Activated CD8-positive, alpha-beta memory T cell treated with anti-CD3 and anti-CD28 coated beads, Interleukin-2, amount 50 U/mL, for 4 hours (primary cell): ENCODE data around the gene XAB2.
A peak's percentile ranks its signal among the peaks of the same experiment; 100 is the strongest.

Source experiments
- DNase-seq: peaks from one replicate; pipeline ENCODE4 v3.0.0-alpha.2; 2020

XAB2 gene

DNA sequence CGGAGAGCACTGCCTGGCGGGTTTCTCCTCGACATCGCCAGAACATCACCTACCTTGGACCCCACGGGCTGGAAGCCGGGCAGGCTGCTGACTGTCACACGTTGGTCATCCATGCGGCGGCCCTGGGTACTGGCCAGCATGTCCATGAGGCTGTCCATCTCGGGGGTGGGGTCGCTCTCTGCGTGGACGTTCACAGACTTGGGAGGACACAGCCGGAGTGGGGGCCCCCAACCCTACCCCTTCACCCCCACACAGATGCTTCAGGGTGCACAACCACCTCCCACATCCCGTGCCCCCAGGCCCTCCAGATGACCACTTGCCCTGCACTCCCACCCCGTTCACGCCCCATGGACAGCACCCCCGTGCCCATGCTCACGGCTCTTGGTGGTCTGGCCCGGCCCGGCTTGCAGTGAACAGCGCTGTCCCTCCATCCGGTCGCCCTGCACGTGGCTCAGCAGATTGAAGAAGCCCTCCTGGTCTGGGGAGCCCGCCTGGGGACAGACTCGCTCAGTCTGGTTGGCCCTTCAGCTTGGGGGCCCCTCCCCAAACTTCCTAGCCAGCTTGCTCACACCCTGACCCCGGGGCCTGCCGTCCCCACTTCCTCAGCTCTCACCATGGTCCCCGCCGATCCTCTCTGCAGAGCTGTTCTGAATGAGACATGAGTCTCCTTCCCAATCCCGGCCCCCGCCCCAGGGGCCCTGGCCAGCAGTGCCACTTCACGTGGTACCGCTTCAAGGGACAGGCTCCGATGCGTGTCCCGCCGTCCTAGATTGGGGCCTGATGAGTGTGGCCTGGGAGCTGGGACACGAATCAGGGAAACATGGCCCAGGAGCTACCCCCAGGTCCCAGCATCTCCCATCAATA lies 3.2 kb upstream of the XAB2 start:
- no peak for DNase-seq

DNA sequence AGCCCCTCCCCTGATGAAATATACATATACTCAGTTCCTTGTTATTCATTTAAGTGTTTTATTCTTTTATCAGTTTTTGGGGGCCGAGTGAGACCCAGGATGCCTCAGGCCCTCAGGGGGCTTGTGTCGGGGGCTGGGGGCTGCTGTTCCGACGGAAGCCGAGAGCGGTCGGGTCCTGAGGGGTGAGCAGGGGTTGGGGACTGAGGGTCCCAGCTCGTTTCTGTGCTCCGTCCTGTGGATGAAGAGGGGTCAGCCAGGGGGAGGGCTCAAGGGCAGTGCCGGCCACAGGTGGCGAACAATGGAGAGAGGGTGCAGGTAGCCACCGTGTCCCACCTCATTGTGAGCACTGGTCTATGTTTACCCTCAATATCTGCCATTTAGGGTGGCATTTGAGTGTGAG lies 2.2 kb upstream of the XAB2 start:
- DNase-seq, result no peak

DNA sequence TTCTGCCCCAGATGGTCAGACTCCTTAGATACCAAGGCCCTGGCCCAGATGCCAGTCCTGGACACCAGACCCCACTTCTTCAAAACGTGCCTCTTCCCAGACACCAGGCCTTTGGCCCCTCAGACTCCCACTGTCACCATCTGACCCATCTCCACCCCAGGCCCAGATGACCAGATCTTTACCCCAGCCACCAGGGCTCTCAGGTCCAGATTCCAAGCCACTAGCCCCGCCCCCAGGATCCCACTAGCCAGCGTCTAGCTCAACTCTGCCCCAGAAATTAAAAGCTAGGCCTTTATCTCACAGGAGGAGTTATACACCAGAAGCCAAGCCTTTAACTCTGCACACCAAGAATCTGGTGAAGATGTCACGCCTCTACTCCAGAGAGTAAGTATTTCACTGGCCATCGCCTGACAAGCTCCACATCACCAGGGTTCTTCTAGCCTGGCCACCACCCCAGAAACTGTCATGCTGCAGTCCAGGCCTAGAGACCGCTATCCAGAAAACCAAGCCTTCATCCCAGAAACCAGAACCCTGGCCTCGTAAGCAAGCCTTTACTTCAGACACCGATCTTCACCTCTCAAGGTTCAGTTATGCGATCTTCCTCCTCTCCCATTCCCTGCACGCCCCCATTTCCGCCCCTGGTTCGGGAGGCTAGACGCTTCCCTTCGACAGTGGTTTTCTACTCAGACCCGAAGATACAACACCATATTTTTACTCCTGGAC lies 595 bp downstream of the XAB2 start:
- no peak for DNase-seq

DNA sequence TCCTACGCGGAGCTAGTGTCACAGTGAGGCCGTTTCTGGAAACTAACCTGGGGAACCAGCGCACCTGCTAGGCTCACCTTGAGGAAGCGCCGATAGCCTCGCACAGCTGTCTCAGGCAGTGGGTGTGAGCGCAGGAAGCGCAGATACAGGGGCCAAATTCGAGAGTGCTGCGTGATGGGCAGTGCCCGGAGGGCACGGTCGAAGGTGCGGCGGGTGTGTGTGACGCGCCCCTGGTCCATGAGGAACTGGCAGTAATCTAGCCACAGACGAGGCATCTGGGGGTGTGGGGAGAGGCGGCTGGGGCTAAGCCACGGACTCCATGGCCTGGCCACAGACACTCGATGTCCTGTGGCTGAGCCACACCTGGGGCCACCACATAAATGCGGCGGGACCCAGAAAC lies 2.2 kb downstream of the XAB2 start:
- DNase-seq, result no peak

DNA sequence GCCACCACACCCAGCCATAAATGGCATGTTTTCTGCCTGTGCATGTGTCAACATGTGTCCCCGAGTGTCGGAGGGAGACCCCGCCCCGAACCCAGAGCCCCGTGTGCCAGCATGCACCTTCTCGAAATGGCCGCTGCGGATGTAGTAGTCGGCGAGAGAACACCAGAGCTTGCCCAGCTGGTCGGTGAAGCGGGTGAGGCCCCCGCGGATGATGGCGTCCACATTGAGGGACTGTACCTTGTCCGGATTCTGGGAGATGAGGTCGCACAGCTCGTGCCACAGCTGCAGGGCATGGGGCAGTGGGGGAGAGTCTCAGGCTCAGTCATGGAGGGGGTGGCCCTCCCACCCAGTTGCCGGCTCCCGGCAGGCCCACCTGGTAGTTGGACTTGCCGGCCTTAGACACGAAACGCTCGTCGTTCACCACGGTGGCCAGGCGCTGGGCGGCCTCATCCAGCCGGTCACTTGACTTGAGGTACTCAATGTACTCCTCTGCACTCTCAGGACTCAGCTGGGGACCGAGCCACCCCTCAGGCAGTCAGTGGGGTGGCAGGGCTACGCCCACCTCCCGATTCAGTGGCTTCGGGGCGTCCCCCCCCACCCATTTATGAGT lies 3.5 kb downstream of the XAB2 start:
- DNase-seq, result no peak

GRCh38 chr19:7624810-7625209 lies 4.5 kb downstream of the XAB2 start:
- DNase-seq, result no peak

DNA sequence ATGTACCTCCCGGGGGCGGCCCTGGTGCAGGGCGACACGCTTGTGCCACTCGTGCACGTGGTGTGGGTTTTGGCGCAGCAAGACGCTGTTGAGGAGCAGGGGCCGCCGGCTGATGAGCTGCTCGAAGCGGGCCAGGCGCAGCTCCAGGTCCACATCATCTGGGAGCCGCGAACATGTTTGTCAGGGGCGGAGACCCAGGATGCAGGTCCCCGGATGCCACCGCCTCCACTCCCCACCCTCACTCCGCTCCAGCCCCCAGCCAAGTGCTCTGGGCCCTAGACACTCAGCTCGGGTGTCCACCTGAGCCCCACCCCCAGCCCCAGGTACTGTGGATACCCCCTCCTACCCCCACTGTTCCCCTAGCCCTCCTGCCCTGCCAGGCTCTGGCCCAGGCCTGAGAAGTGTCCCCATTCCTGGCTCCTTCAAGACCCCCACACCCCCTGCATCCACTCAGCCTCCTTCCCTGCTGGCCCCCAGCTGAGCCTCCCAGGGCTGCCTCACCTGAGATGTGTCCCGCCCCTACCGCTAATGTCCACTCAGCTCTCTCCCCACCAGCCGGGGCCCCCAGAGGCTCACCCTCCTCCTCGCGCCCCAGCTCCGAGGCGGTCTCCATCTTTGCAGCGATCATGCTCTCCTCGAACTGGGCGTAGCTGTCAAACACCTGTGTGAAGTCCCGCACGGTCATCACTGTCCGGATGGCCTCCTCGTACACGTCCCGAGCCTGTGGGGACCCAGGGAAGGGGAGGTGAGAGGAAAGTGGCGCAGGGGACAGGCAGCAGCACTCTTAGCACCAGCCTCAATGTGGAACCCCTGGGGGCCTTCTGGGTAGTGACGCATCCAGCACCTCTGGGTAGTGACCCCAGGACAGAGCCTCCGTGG lies 5.4 kb downstream of the XAB2 start:
- DNase-seq, result peak; percentile 12

DNA sequence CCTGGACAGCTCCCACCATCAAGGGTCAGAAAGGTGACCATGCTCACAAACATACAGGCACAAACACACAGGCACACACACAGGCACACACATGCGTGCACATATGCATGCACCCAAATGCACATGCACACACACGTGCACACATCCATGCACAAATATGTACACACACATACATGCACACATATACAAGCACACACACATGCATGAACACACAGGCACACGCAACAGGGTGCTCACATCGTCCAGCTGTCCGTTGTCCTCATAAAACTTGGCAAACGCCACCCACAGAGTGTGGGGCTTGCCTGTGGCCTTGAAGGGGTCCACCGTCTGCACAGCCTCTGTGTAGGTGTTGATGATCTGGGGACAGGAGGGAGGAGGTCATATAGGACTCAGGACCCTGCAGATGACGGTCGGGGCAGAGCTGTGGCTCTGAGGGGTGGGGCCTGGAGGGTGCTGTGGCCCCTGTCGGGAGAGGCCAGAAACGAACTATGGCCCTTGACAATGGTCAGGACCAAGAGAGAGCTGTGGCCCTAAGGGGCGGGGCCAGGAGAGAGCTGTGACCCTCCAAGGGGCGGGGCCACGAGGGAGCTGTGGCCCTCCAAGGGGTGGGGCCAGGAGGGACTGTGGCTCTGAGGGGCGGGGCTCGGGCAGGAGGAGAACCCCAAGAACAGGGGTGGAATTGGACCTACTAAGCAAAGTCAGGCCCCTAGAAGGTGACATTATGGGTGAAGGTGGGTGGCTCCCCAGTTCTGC lies 6.2 kb downstream of the XAB2 start:
- DNase-seq, result no peak

DNA sequence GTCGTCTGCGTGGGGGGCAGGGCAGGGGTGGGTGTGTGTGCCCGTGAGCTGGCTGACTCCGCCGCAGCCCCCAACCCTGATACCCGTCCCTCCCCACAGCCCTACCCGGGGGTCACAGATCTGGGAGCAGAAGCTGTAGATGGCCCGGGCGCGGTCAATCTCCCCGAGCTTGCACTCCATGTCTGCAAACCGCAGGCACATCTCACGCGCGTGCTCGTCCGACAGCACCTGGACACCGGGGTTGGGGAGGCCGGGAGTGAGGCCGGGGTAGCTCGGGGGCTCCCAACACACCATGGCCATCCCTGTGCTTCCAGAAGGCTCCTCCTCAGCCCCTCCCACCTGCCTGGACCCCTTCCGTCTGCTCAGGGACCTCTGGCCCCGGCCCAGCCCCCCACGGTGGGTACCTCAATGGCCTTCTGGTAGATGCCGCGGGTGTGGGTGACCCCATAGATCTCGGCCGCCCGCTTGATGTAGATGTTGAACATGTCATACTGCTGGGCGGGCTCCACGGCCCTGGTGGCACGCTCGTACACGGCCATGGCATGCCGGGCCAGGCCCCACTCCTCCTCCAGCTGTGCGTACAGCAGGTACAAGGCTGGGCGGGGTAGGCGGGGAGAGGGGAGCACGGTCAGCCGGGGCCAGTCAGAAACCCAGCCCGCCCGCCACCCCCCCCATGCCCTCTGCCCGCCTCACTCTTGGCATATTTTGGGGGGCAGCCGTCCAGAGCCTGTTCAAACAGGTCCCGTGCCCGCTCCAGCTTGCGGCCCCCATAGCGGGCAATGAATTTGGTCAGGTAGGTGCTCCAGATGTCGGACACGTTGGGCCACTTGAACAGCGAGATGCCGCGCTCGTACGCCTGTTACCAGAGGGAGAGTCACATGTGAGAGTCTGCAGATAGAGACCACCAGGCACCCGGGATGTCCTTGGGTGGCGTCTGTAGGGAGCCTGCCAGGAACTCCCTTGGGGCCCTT lies 8.6 kb downstream of the XAB2 start:
- DNase-seq, result no peak

- DNase-seq, result no peak
Observed at GRCh38 chr19:7619671-7620441, 9.5 kb downstream of the XAB2 start.

GRCh38 chr19:7618771-7619510 lies 10.4 kb downstream of the XAB2 start:
- no peak for DNase-seq

- DNase-seq, result no peak
Observed at GRCh38 chr19:7618348-7618747, 11.0 kb downstream of the XAB2 start.

DNA sequence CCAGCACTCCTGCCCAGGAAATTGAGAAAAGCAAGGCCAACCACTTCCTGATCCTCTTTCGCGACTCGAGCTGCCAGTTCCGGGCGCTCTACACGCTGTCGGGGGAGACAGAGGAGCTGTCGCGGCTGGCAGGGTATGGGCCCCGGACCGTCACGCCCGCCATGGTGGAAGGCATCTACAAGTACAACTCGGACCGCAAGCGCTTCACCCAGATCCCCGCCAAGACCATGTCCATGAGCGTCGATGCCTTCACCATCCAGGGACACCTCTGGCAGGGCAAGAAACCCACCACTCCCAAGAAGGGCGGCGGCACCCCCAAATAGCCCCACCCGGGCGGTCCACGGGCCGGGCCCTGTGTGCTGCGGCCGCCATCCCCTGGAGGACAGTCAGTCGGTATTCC lies 11.6 kb downstream of the XAB2 start:
- DNase-seq, result no peak

- no peak for DNase-seq
Observed at GRCh38 chr19:7617172-7617571, 12.2 kb downstream of the XAB2 start.

GRCh38 chr19:7614859-7615741 lies 14.2 kb downstream of the XAB2 start:
- no peak for DNase-seq

- no peak for DNase-seq
Observed at GRCh38 chr19:7612282-7613274, 16.8 kb downstream of the XAB2 start.
